ENCODE measurements around the gene LAMP5. TPM values are rescaled to one million over a fixed set of nuclear protein-coding genes. Genes with fewer than 3 reads are reported as not detected.

The LAMP5 gene
- polyA plus RNA-seq, 1 donor from 2014 or later: 0.43 TPM

GRCh38 chr20:9482180-9482579 is 32.2 kb upstream of the LAMP5 start:
- Histone ChIP-seq H3K4me2 (ENCODE audit: low read length) (no peak overlapping the region), H3K9me2 (ENCODE audit: insufficient read depth, low read length) (no peaks in the 10 kb centered on the region), H3K36me3 (ENCODE audit: insufficient read depth, low read length) (no peaks in the 10 kb centered on the region), H3K79me2 (replicated peaks; ENCODE audit: insufficient read depth, low read length) (no peaks in the 10 kb centered on the region), H4K20me1 (ENCODE audit: insufficient read depth) (no peaks in the 10 kb centered on the region), H3K9ac (ENCODE audit: low read length) (no peak overlapping the region), H3K27me3 (ENCODE audit: insufficient read depth, low read depth, low read length) (no peaks in the 10 kb centered on the region), H3K4me3 (ENCODE audit: low read length) (no peak overlapping the region), H3F3A (ENCODE audit: insufficient read depth, low read length, poor library complexity, severe bottlenecking) (no peaks in the 10 kb centered on the region), H2AFZ (ENCODE audit: low read depth, low read length) (no peak overlapping the region), H3K27ac (ENCODE audit: low read length) (no peak overlapping the region), H3K9me3 (ENCODE audit: low read length) (no peaks in the 10 kb centered on the region)
- TF ChIP-seq MXI1 (conservative IDR thresholded peaks at IDR 0.05; ENCODE audit: poor library complexity, severe bottlenecking) (no peak), POLR2AphosphoS5 (IDR thresholded peaks at IDR 0.05) (no peak), SMC3 (conservative IDR thresholded peaks at IDR 0.05; ENCODE audit: poor library complexity) (no peak)
- TF ChIP-seq, protein P1, sequence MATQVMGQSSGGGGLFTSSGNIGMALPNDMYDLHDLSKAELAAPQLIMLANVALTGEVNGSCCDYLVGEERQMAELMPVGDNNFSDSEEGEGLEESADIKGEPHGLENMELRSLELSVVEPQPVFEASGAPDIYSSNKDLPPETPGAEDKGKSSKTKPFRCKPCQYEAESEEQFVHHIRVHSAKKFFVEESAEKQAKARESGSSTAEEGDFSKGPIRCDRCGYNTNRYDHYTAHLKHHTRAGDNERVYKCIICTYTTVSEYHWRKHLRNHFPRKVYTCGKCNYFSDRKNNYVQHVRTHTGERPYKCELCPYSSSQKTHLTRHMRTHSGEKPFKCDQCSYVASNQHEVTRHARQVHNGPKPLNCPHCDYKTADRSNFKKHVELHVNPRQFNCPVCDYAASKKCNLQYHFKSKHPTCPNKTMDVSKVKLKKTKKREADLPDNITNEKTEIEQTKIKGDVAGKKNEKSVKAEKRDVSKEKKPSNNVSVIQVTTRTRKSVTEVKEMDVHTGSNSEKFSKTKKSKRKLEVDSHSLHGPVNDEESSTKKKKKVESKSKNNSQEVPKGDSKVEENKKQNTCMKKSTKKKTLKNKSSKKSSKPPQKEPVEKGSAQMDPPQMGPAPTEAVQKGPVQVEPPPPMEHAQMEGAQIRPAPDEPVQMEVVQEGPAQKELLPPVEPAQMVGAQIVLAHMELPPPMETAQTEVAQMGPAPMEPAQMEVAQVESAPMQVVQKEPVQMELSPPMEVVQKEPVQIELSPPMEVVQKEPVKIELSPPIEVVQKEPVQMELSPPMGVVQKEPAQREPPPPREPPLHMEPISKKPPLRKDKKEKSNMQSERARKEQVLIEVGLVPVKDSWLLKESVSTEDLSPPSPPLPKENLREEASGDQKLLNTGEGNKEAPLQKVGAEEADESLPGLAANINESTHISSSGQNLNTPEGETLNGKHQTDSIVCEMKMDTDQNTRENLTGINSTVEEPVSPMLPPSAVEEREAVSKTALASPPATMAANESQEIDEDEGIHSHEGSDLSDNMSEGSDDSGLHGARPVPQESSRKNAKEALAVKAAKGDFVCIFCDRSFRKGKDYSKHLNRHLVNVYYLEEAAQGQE (IDR thresholded peaks at IDR 0.05; ENCODE audit: borderline replicate concordance): no peak

DNA sequence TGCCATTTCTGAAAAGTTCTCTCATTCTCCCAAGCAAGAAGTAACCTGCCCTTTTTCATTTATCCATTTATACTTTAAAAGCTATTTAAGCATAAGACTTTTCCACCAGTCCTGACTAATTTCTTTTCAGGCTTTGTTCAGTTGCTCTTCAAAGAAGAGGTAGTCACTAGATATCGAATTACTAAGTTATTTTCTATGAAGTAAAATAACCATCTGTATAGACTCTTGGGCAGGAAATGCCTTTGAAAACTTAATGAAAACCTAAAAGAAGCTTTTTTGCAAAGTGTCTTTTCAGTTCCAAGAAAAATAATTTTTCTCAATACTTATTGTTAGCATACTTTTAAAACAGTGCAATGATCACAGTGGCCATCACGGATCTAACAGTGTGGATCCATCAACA is 31.3 kb upstream of the LAMP5 start:
- no peak overlapping the region for H3K27ac ChIP-seq (ENCODE audit: low read length)
- H3K9ac ChIP-seq (ENCODE audit: low read length): no peak overlapping the region
- H3K27me3 ChIP-seq (ENCODE audit: insufficient read depth, low read depth, low read length): no peaks in the 10 kb centered on the region
- H3K79me2 ChIP-seq (replicated peaks; ENCODE audit: insufficient read depth, low read length): no peaks in the 10 kb centered on the region
- no peak for TF ChIP-seq SMC3 (conservative IDR thresholded peaks at IDR 0.05; ENCODE audit: poor library complexity)
- TF ChIP-seq, protein P1 (IDR thresholded peaks at IDR 0.05; ENCODE audit: borderline replicate concordance): no peak
- TF ChIP-seq, protein P2, sequence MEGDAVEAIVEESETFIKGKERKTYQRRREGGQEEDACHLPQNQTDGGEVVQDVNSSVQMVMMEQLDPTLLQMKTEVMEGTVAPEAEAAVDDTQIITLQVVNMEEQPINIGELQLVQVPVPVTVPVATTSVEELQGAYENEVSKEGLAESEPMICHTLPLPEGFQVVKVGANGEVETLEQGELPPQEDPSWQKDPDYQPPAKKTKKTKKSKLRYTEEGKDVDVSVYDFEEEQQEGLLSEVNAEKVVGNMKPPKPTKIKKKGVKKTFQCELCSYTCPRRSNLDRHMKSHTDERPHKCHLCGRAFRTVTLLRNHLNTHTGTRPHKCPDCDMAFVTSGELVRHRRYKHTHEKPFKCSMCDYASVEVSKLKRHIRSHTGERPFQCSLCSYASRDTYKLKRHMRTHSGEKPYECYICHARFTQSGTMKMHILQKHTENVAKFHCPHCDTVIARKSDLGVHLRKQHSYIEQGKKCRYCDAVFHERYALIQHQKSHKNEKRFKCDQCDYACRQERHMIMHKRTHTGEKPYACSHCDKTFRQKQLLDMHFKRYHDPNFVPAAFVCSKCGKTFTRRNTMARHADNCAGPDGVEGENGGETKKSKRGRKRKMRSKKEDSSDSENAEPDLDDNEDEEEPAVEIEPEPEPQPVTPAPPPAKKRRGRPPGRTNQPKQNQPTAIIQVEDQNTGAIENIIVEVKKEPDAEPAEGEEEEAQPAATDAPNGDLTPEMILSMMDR (IDR thresholded peaks at IDR 0.05; ENCODE audit: poor library complexity, severe bottlenecking): no peak
- no peak for TF ChIP-seq EP300 (conservative IDR thresholded peaks at IDR 0.05; ENCODE audit: poor library complexity, severe bottlenecking)
- no peak for TF ChIP-seq MXI1 (conservative IDR thresholded peaks at IDR 0.05; ENCODE audit: poor library complexity, severe bottlenecking)
- no peak for TF ChIP-seq EZH2 (IDR thresholded peaks at IDR 0.05; ENCODE audit: borderline replicate concordance, insufficient read depth, low read length, poor library complexity, severe bottlenecking)
- TF ChIP-seq TAF1 (IDR thresholded peaks at IDR 0.05; ENCODE audit: low read depth): no peak
- no peak for TF ChIP-seq POLR2AphosphoS5 (IDR thresholded peaks at IDR 0.05)
- no peak for TF ChIP-seq RAD21 (conservative IDR thresholded peaks at IDR 0.05)
- H3K9me3 ChIP-seq (ENCODE audit: low read length): no peaks in the 10 kb centered on the region
- no peaks in the 10 kb centered on the region for H3K36me3 ChIP-seq (ENCODE audit: insufficient read depth, low read length)
- no peak overlapping the region for H3K4me2 ChIP-seq (ENCODE audit: low read length)
- no peaks in the 10 kb centered on the region for H3F3A ChIP-seq (ENCODE audit: insufficient read depth, low read length, poor library complexity, severe bottlenecking)
- H3K4me3 ChIP-seq (ENCODE audit: low read length): no peak overlapping the region
- no peak overlapping the region for H2AFZ ChIP-seq (ENCODE audit: low read depth, low read length)
- no peaks in the 10 kb centered on the region for H4K20me1 ChIP-seq (ENCODE audit: insufficient read depth)
- H3K9me2 ChIP-seq (ENCODE audit: insufficient read depth, low read length): no peaks in the 10 kb centered on the region
